Measurements from ENCODE around the gene MICALL1.

Gene MICALL1

GRCh38 chr22:37904572-37905533 is 1.2 kb upstream of the MICALL1 start:
- peak in 1 of 2 experiments; percentile 6 for DNase-seq

- DNase-seq = peak; percentile 21 to 31
Measured at GRCh38 chr22:37906364-37907008, 389 bp downstream of the MICALL1 start.

GRCh38 chr22:37907036-37907954 is 1.2 kb downstream of the MICALL1 start:
- no peak for DNase-seq

- DNase-seq = no peak
Measured at GRCh38 chr22:37909766-37910165, 3.7 kb downstream of the MICALL1 start.

GRCh38 chr22:37910890-37911672 is 5.0 kb downstream of the MICALL1 start:
- no peak for DNase-seq

- no peak for DNase-seq
Measured at GRCh38 chr22:37911697-37912096, 5.6 kb downstream of the MICALL1 start.

- DNase-seq = no peak
Measured at GRCh38 chr22:37912171-37912570, 6.1 kb downstream of the MICALL1 start.

- no peak for DNase-seq
Measured at GRCh38 chr22:37913233-37913721, 7.2 kb downstream of the MICALL1 start.

- DNase-seq = no peak
Measured at GRCh38 chr22:37916311-37916710, 10.2 kb downstream of the MICALL1 start.

GRCh38 chr22:37917874-37918548 is 11.9 kb downstream of the MICALL1 start:
- DNase-seq = no peak

- DNase-seq = no peak
Measured at GRCh38 chr22:37918580-37919270, 12.6 kb downstream of the MICALL1 start.

GRCh38 chr22:37920126-37920525 is 14.0 kb downstream of the MICALL1 start:
- DNase-seq = no peak

GRCh38 chr22:37922191-37922590 is 16.1 kb downstream of the MICALL1 start:
- no peak for DNase-seq

GRCh38 chr22:37923927-37924326 is 17.8 kb downstream of the MICALL1 start:
- DNase-seq = no peak

- DNase-seq = no peak
Measured at GRCh38 chr22:37924386-37925065, 18.4 kb downstream of the MICALL1 start.

- no peak for DNase-seq
Measured at GRCh38 chr22:37925330-37925729, 19.2 kb downstream of the MICALL1 start.

- no peak for DNase-seq
Measured at GRCh38 chr22:37925767-37926166, 19.7 kb downstream of the MICALL1 start.

GRCh38 chr22:37926358-37926757 is 20.3 kb downstream of the MICALL1 start:
- no peak for DNase-seq

GRCh38 chr22:37926771-37927636 is 20.9 kb downstream of the MICALL1 start:
- DNase-seq = no peak
